PC-3 (cell line): ENCODE results near the gene GAL3ST1.

Experiments
- EZH2 ChIP-seq: fragments of 300-600 bp; sonication (generic); IDR thresholded peaks from one replicate; pipeline ENCODE4 v1.6.1; 2017; ENCODE audit warnings: antibody characterized with exemption, mild to moderate bottlenecking, low read length; ENCODE audit not compliant: unreplicated experiment
- TF ChIP-seq, protein P1 (sequence below): fragments of 300-600 bp; sonication (generic); conservative IDR thresholded peaks from 2 replicates; pipeline ENCODE4 v1.5.1; 2017; ENCODE audit warnings: antibody characterized with exemption, low read depth, mild to moderate bottlenecking, low read length

DNA sequence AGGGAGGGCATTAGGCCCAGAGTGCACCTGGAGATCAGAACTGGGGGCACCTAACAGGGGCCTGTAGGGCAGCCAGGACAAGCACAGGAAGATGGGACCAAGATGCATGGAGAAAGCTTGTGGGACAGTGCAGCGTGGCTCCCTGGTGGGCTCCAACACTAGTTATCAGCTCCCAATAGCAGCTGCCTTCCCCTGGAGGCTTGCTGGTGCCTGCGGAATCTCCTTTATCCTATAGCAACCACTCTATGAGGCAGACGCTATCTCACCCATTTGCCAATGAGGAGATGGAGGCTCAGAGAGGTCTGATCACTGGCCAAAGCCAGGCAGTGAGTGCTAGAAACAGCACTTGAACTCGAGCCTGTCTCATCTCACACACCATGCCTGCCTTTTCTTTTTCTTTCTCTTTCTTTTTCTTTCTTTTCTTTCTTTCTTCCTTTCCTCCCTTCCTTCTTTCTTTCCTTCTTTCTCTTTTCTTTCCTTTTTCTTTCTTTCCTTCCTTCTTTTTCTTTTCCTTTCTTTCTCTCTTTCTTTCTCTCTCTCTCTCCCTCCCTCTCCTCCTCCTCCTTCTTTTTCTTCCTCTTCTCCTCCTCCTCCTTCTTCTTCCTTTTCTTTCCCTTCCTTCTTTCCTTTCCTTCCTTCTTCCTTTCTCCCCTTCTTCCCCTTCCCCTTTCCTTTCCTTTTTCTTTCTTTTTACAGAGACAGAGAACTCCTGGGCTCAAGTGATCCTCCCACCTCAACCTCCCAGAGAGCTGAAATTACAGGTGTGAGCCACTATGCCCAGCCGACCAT, 52.9 kb downstream of the GAL3ST1 start:
- TF ChIP-seq EZH2 = no peak
- TF ChIP-seq, protein P1, sequence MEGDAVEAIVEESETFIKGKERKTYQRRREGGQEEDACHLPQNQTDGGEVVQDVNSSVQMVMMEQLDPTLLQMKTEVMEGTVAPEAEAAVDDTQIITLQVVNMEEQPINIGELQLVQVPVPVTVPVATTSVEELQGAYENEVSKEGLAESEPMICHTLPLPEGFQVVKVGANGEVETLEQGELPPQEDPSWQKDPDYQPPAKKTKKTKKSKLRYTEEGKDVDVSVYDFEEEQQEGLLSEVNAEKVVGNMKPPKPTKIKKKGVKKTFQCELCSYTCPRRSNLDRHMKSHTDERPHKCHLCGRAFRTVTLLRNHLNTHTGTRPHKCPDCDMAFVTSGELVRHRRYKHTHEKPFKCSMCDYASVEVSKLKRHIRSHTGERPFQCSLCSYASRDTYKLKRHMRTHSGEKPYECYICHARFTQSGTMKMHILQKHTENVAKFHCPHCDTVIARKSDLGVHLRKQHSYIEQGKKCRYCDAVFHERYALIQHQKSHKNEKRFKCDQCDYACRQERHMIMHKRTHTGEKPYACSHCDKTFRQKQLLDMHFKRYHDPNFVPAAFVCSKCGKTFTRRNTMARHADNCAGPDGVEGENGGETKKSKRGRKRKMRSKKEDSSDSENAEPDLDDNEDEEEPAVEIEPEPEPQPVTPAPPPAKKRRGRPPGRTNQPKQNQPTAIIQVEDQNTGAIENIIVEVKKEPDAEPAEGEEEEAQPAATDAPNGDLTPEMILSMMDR = no peak
